Duodenal mucosa (tissue), 2 donors: Measurements from ENCODE around the gene MAPRE3.
"Not testable (repeated sequence)": the region's sequence is repeated elsewhere in the genome, so short reads cannot be mapped to it uniquely, and the experiment has no call there.

ENCODE experiments used
- H3K27ac ChIP-seq: one replicate; pipeline ENCODE4 v1.7.0; 2013; ENCODE audit warnings: low read depth, low read length
- H3K27me3 ChIP-seq, 2 donors: one replicate each; pipeline ENCODE4 v1.7.0; 2013; ENCODE audit warnings: low read length in 2 of 2, control low read depth in 1 of 2; ENCODE audit not compliant: insufficient read depth in 2 of 2, control insufficient read depth in 1 of 2
- H3K36me3 ChIP-seq, 2 donors: one replicate each; pipeline ENCODE4 v1.7.0; 2013; ENCODE audit warnings: low read length in 2 of 2, control low read depth in 1 of 2; ENCODE audit not compliant: insufficient read depth in 2 of 2, control insufficient read depth in 1 of 2
- H3K4me1 ChIP-seq, 2 donors: one replicate each; pipeline ENCODE4 v1.7.0; 2013; ENCODE audit warnings: low read length in 2 of 2, control low read depth in 1 of 2; ENCODE audit not compliant: insufficient read depth in 2 of 2, control insufficient read depth in 1 of 2
- H3K4me3 ChIP-seq, 2 donors: one replicate each; pipeline ENCODE4 v1.7.0; 2013; ENCODE audit warnings: low read length in 2 of 2, low read depth in 1 of 2
- H3K9ac ChIP-seq, 2 donors: one replicate each; pipeline ENCODE4 v1.7.0; 2013; ENCODE audit warnings: low read length in 2 of 2, low read depth in 1 of 2
- H3K9me3 ChIP-seq, 2 donors: one replicate each; pipeline ENCODE4 v1.7.0; 2013; ENCODE audit warnings: low read length in 2 of 2, control low read depth in 1 of 2; ENCODE audit not compliant: control insufficient read depth in 1 of 2

MAPRE3 gene

DNA sequence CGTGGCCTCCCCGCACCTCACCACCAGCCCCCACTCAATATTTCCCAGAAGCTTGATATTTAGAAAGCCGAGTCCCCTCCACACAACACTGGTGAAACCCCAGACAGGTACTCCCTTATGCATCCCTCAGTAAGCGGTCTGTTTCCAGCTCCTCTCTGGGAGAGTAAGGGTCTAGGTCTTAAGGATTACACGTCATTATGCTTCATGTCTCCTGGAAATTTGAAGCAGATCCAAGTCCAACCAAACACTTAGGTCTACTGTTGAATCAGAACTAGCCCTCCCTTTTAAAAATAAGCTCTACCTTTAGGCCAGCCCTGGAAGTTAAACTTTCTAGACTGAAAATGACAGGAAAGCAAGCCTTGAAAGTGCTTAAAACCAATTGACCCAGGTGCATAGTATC, 102.5 kb downstream of the MAPRE3 start:
- no peak overlapping the region for H3K4me3 ChIP-seq
- H3K4me1 ChIP-seq: peaks cover 42 to 56% of the 10 kb centered on the region in 2 donors
- H3K36me3 ChIP-seq: peaks cover 11 to 20% of the 10 kb centered on the region in 2 donors
- H3K9me3 ChIP-seq: no peaks in the 10 kb centered on the region
- peak overlapping the region; percentile 89 for H3K27ac ChIP-seq
- H3K9ac ChIP-seq: peak overlapping the region in 1 of 2 donors; percentile 38
- no peaks in the 10 kb centered on the region for H3K27me3 ChIP-seq

DNA sequence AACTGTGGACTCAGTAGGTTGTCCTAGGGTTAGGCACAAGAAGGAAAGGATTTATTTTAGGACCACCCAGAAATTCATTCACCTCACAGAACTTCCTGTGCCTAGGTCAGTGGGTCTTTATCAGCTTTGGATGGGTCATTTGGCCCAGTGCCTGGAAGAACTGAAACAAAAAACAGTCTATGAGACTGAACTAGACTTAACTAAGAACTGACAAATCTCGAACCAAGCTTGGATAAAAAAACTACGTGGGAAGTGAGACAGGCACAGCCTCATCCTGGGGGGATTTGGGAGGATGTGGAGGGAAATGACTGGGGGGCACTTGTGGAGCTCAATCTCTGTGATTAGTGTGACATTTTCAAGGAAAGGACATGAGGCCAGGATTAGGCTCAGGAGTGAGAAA, 103.3 kb downstream of the MAPRE3 start:
- no peak overlapping the region for H3K27ac ChIP-seq
- no peak overlapping the region for H3K4me3 ChIP-seq
- H3K9ac ChIP-seq: no peak overlapping the region
- no peaks in the 10 kb centered on the region for H3K27me3 ChIP-seq
- H3K9me3 ChIP-seq: no peaks in the 10 kb centered on the region
- peaks cover 39 to 53% of the 10 kb centered on the region in 2 donors for H3K4me1 ChIP-seq
- peaks cover 9 to 11% of the 10 kb centered on the region in 2 donors for H3K36me3 ChIP-seq

DNA sequence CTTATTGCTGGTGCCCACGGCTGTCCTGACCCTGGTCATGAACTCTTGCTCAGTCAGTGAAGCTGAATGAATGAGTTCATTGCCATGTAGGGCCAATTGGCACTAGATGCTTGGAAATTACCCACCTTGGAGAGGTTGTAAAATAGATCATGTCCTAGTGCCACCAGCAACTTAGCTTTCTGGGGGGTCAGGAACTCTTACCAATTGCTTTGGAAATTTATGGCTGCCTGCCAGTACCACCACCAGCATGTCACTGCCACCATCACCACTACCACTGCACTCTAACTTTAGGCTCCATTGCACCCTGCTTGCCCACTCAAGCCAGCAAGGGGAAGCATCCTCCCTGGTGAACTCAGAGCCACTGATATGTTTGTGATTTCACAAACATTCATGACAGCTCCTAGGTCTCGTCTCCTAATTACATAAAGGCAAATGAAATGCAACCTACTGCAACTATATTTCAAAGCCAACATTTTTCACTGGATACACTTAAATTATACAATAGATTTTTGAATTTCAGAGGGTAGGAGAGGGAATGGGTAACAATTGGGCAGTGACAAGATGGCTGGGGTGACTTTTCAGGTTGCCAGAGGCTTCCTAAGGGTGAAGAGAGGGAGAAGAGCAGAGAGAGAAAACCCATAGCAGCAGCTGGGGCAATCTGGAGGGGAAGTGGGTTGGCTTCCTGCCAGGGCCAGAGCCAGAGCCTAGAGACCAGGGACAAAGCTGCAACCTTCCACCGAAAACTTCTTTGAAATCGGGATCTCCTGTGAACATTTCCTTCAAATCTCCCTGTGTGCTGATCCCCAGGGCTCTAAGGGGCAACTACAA, 104.5 kb downstream of the MAPRE3 start:
- peaks cover 28 to 43% of the 10 kb centered on the region in 2 donors for H3K4me1 ChIP-seq
- H3K27ac ChIP-seq: no peak overlapping the region

GRCh38 chr2:27075566-27075871, 105.1 kb downstream of the MAPRE3 start:
- not testable (repeated sequence) for H3K27ac ChIP-seq, H3K36me3 ChIP-seq, H3K4me3 ChIP-seq, H3K27me3 ChIP-seq, H3K9me3 ChIP-seq, H3K9ac ChIP-seq
- peaks cover 22 to 41% of the 10 kb centered on the region in 2 donors for H3K4me1 ChIP-seq

More for the DNA sequence above, 104.5 kb downstream of the MAPRE3 start:
- no peaks in the 10 kb centered on the region for H3K36me3 ChIP-seq
- H3K9me3 ChIP-seq: no peaks in the 10 kb centered on the region
- H3K4me3 ChIP-seq: no peak overlapping the region
- no peaks in the 10 kb centered on the region for H3K27me3 ChIP-seq
- peak overlapping the region in 1 of 2 donors; percentile 19 for H3K9ac ChIP-seq

DNA sequence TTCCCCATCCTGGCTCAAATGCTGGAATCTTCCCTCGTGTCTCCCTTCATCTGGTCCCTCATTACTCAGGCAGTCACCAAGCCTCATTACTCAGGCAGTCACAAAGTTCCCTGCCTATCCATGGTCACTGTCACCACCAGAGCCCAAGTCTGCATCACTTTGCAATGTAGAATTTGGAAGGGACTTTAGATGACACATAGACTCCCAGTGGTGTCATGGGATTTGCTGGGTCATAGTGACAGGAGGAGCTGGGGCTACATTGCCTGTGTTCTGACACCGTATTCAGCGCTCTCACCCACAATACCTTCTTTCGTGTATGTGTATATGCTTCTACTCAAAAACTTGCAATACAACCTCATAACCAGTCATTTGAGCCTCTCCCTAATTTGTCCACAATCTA, 105.9 kb downstream of the MAPRE3 start:
- H3K9ac ChIP-seq: no peak overlapping the region
- no peak overlapping the region for H3K4me3 ChIP-seq
- H3K4me1 ChIP-seq: peaks cover 25 to 39% of the 10 kb centered on the region in 2 donors
- no peaks in the 10 kb centered on the region for H3K9me3 ChIP-seq
- H3K27ac ChIP-seq: no peak overlapping the region
- no peaks in the 10 kb centered on the region for H3K36me3 ChIP-seq
- H3K27me3 ChIP-seq: no peaks in the 10 kb centered on the region
